Brain microvascular endothelial cell (primary cell): Measurements from ENCODE around the gene C2orf80.

Source experiments
- DNase-seq: peaks from one replicate; pipeline ENCODE4 v3.0.0-alpha.2; 2020
- H3K27ac ChIP-seq: fragments of 250-450 bp; sonication (Bioruptor Pico); 2 replicates; pipeline ENCODE4 v1.5.1; 2020; ENCODE audit warnings: mild to moderate bottlenecking, moderate library complexity
- H3K27me3 ChIP-seq: fragments of 250-450 bp; sonication (Bioruptor Pico); replicated peaks from 2 replicates; pipeline ENCODE4 v1.5.1; 2020; ENCODE audit warnings: mild to moderate bottlenecking
- H3K36me3 ChIP-seq: fragments of 250-450 bp; sonication (Bioruptor Pico); replicated peaks from 2 replicates; pipeline ENCODE4 v1.5.1; 2020; ENCODE audit warnings: mild to moderate bottlenecking
- H3K4me3 ChIP-seq: 2 replicates; pipeline ENCODE4 v1.5.1; 2011; ENCODE audit warnings: low read depth, mild to moderate bottlenecking, control low read depth, low read length, moderate library complexity
- in situ Hi-C: cut with HindIII; loops from 2 replicates; pipeline ENCODE4 v1.10.0; 2017; ENCODE audit warnings: low sequenced_read_pairs, low pct_ligation_motif_present
- TF ChIP-seq, protein P1 (sequence below): IDR thresholded peaks from 2 replicates; pipeline ENCODE4 v1.5.1; 2011; ENCODE audit warnings: low read depth, mild to moderate bottlenecking, moderate library complexity, low read length, control low read depth, inconsistent platforms; ENCODE audit errors: missing control alignments

The C2orf80 gene

DNA sequence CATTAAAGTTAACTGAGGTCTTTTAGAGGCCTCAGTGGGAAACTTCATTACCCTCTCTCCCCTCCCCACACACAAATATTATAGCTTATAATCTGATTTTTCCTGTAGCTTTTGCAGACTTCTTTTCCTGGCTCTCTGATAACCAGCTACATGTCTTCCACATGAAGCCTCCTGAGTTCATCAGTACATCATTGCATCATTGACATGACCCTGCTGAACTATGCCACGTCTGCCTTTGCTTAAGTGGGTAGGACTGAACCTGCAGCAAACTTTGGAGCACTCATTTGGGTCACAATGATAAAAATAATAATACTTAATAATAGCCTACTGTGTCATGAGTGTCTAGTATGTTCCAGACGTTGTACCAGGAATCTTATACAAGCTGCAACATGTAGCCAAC is 33.4 kb downstream of the C2orf80 start:
- no peak overlapping the region for H3K4me3 ChIP-seq
- TF ChIP-seq, protein P1, sequence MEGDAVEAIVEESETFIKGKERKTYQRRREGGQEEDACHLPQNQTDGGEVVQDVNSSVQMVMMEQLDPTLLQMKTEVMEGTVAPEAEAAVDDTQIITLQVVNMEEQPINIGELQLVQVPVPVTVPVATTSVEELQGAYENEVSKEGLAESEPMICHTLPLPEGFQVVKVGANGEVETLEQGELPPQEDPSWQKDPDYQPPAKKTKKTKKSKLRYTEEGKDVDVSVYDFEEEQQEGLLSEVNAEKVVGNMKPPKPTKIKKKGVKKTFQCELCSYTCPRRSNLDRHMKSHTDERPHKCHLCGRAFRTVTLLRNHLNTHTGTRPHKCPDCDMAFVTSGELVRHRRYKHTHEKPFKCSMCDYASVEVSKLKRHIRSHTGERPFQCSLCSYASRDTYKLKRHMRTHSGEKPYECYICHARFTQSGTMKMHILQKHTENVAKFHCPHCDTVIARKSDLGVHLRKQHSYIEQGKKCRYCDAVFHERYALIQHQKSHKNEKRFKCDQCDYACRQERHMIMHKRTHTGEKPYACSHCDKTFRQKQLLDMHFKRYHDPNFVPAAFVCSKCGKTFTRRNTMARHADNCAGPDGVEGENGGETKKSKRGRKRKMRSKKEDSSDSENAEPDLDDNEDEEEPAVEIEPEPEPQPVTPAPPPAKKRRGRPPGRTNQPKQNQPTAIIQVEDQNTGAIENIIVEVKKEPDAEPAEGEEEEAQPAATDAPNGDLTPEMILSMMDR: no peak
- DNase-seq: no peak
- in situ Hi-C loops: no loop called here
- no peaks in the 10 kb centered on the region for H3K27me3 ChIP-seq
- H3K36me3 ChIP-seq: no peaks in the 10 kb centered on the region
- no peak overlapping the region for H3K27ac ChIP-seq

DNA sequence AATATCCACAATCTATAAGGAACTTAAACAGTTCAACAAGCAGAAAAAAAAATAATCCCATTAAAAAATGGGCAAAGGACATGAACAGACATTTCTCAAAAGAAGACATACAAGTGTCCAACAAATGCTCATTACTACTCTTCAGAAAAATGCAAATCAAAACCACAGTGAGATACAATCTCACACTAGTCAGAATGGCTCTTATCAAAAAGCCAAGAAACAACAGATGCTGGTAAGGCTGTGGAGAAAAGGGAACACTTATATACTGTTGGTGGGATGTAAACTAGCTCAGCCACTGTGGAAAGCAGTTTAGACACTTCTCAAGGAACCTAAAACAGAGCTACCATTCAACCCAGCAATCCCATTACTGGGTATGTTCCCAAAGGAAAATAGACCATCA is 36.7 kb downstream of the C2orf80 start:
- no peak for DNase-seq
- no peak overlapping the region for H3K4me3 ChIP-seq
- H3K27me3 ChIP-seq: no peaks in the 10 kb centered on the region
- no peak overlapping the region for H3K27ac ChIP-seq
- H3K36me3 ChIP-seq: no peaks in the 10 kb centered on the region
- TF ChIP-seq, protein P1: no peak
- in situ Hi-C loops: no loop called here

- Histone ChIP-seq H3K36me3 (no peaks in the 10 kb centered on the region), H3K27me3 (no peaks in the 10 kb centered on the region), H3K4me3 (no peak overlapping the region), H3K27ac (no peak overlapping the region)
- DNase-seq: no peak
- TF ChIP-seq, protein P1: no peak
- in situ Hi-C loops: no loop called here
Observed at GRCh38 chr2:208150956-208151355, 38.9 kb downstream of the C2orf80 start.

GRCh38 chr2:208150094-208150493 is 39.7 kb downstream of the C2orf80 start:
- no peak overlapping the region for H3K4me3 ChIP-seq
- no peak overlapping the region for H3K27ac ChIP-seq
- in situ Hi-C loops: no loop called here
- H3K27me3 ChIP-seq: no peaks in the 10 kb centered on the region
- DNase-seq: no peak
- H3K36me3 ChIP-seq: no peaks in the 10 kb centered on the region
- TF ChIP-seq, protein P1: no peak

DNA sequence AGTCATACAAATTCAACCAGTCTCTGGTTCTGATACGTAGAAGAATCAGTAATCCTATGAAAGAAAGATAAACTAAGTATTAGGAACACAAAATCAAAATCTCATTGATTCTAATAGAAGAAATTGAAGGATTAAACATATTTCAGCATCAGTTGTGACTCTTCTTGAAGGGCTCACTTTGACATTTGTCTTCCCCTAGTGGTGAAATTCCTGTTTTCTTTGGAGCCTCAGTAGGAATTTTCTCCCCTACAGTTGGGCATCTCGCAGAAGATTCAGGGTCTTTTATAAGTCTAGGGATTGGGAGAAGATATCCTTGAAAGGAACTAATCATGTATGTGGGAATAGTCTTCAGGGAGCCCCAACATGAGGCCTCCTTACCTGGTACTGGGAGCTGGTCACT is 41.0 kb downstream of the C2orf80 start:
- no peak for DNase-seq
- H3K36me3 ChIP-seq: no peaks in the 10 kb centered on the region
- TF ChIP-seq, protein P1: peak; percentile 28
- in situ Hi-C loops: no loop called here
- H3K27me3 ChIP-seq: no peaks in the 10 kb centered on the region
- H3K4me3 ChIP-seq: no peak overlapping the region
- H3K27ac ChIP-seq: no peak overlapping the region

DNA sequence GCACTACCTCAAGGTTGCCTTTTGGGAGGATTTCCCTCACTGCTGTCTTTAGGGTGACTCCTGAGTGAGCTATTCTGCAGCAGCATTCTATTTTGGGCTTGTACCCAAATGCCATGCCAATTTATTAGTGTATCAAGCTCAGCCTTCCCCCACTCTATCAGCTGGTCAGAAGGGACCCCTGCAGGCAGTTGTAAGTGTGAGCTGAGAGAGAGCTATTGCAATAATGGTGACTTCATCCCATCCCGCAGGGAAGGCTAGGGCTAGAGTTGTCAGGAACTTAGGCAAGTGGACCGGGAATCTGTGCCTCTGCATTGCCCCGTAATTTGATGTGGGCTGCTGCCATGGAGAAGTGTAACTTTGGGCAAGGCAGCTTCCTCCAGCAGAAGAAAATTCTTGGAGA is 42.1 kb downstream of the C2orf80 start:
- Histone ChIP-seq H3K27me3 (no peaks in the 10 kb centered on the region), H3K36me3 (no peaks in the 10 kb centered on the region), H3K27ac (no peak overlapping the region), H3K4me3 (no peak overlapping the region)
- DNase-seq: no peak
- TF ChIP-seq, protein P1: no peak
- in situ Hi-C loops: no loop called here
